HG03064 (cell line): ENCODE data around the gene PRDM8.
A peak's percentile ranks its signal among the peaks of the same experiment; 100 is the strongest.

Experiments used
- ATAC-seq: cut with Tn5 transposase; IDR thresholded peaks from one replicate; pipeline ENCODE4 v1.9.1; 2021; ENCODE audit warnings: low read depth; ENCODE audit not compliant: unreplicated experiment

The PRDM8 gene

GRCh38 chr4:80183250-80184052 is 13.9 kb upstream of the PRDM8 start:
- ATAC-seq = peak; percentile 38

GRCh38 chr4:80184053-80184824 is 13.1 kb upstream of the PRDM8 start:
- ATAC-seq = peak; percentile 95

- no peak for ATAC-seq
These were observed 12.2 kb upstream of the PRDM8 start for GRCh38 chr4:80184825-80185756.

- ATAC-seq = no peak
These were observed 11.3 kb upstream of the PRDM8 start for GRCh38 chr4:80185787-80186548.

- no peak for ATAC-seq
These were observed 10.6 kb upstream of the PRDM8 start for GRCh38 chr4:80186676-80187075.

GRCh38 chr4:80187677-80188076 is 9.6 kb upstream of the PRDM8 start:
- no peak for ATAC-seq

- ATAC-seq = no peak
These were observed 8.9 kb upstream of the PRDM8 start for GRCh38 chr4:80188457-80188800.

GRCh38 chr4:80188801-80189458 is 8.4 kb upstream of the PRDM8 start:
- no peak for ATAC-seq

- ATAC-seq = no peak
These were observed 7.7 kb upstream of the PRDM8 start for GRCh38 chr4:80189581-80189955.

GRCh38 chr4:80189956-80190677 is 7.2 kb upstream of the PRDM8 start:
- no peak for ATAC-seq

- ATAC-seq = no peak
These were observed 4.9 kb upstream of the PRDM8 start for GRCh38 chr4:80192252-80192866.

GRCh38 chr4:80192937-80193336 is 4.4 kb upstream of the PRDM8 start:
- ATAC-seq = no peak

GRCh38 chr4:80195441-80196140 is 1.7 kb upstream of the PRDM8 start:
- no peak for ATAC-seq

GRCh38 chr4:80196259-80196921 is 913 bp upstream of the PRDM8 start:
- no peak for ATAC-seq

- no peak for ATAC-seq
These were observed 518 bp downstream of the PRDM8 start for GRCh38 chr4:80197601-80198440.

GRCh38 chr4:80198441-80198837 is 1.1 kb downstream of the PRDM8 start:
- ATAC-seq = no peak
